B cell (primary cell): ENCODE results near the gene ZNF580. TPM values are rescaled to one million over a fixed set of nuclear protein-coding genes. Genes with fewer than 3 reads are reported as not detected.

Experiments
- ATAC-seq: fragments of 200-7000 bp; cut with Tn5 transposase; one replicate; pipeline ENCODE4 v1.10.0; 2021; ENCODE audit warnings: low read depth, mild to moderate bottlenecking, moderate number of reproducible peaks, moderate library complexity
- CTCF ChIA-PET: fragments of 350-600 bp; sonication (Branson Sonifier 250); formaldehyde crosslinking; loops from one replicate; lab custom pipeline; 2021; ENCODE audit warnings: antibody characterized with exemption, inconsistent platforms; lab: Charles Lee
- POLR2A ChIA-PET: fragments of 350-600 bp; sonication (Branson Sonifier 250); formaldehyde crosslinking; loops from one replicate; lab custom pipeline; 2021; ENCODE audit warnings: antibody characterized with exemption; lab: Charles Lee
- DNase-seq: peaks from one replicate; pipeline ENCODE4 v3.0.0; 2013
- H2AFZ ChIP-seq: 2 replicates; pipeline ENCODE4 v1.6.1; 2012; ENCODE audit warnings: mild to moderate bottlenecking, low read depth, low read length; ENCODE audit not compliant: insufficient read depth, poor library complexity, severe bottlenecking
- H3K27ac ChIP-seq, 2 donors: 1 replicate in 1 of 2; 2 replicates in 1 of 2; pipeline ENCODE4 v1.5.1; 2012 to 2013; ENCODE audit warnings: low read length in 2 of 2, mild to moderate bottlenecking in 2 of 2, moderate library complexity in 1 of 2
- H3K27me3 ChIP-seq, 4 experiments: fragments of 200-600 bp in 1 of 4; sonication (generic) in 1 of 4; replicated peaks in 1 of 4; 1 replicate in 2 of 4; 2 replicates in 2 of 4; pipeline versions ENCODE4 v1.6.1 to v1.7.0; 2013 to 2016; ENCODE audit warnings: low read length in 3 of 4, mild to moderate bottlenecking in 2 of 4, mixed read lengths in 1 of 4, moderate library complexity in 1 of 4; ENCODE audit not compliant: insufficient read depth in 4 of 4, control insufficient read depth in 3 of 4; ENCODE audit errors: control extremely low read depth in 1 of 4
- H3K36me3 ChIP-seq, 2 experiments: replicated peaks in 1 of 2; 1 replicate in 1 of 2; 2 replicates in 1 of 2; pipeline versions ENCODE4 v1.6.1 to v1.7.1; 2013; ENCODE audit warnings: low read length in 1 of 2; ENCODE audit not compliant: insufficient read depth in 2 of 2, control insufficient read depth in 1 of 2; ENCODE audit errors: control extremely low read depth in 1 of 2, extremely low read depth in 1 of 2
- H3K4me1 ChIP-seq, 2 donors: fragments of 200-600 bp in 1 of 2; sonication (generic) in 1 of 2; 1 replicate in 1 of 2; 2 replicates in 1 of 2; pipeline versions ENCODE4 v1.5.1 to v1.6.1; 2013 to 2017; ENCODE audit warnings: low read length in 2 of 2; ENCODE audit not compliant: control insufficient read depth in 2 of 2, insufficient read depth in 2 of 2
- H3K4me2 ChIP-seq: replicated peaks from 2 replicates; pipeline ENCODE3; 2012; ENCODE audit warnings: mild to moderate bottlenecking, low read depth, low read length; ENCODE audit not compliant: poor library complexity, severe bottlenecking
- H3K4me3 ChIP-seq, 5 experiments: fragments of 200-600 bp in 1 of 5; sonication (generic) in 1 of 5; 1 replicate in 3 of 5; 2 replicates in 2 of 5; pipeline versions ENCODE4 v1.5.1 to v1.7.0; 2011 to 2016; ENCODE audit warnings: low read length in 4 of 5, mild to moderate bottlenecking in 4 of 5, low read depth in 2 of 5, control low read depth in 1 of 5, moderate library complexity in 1 of 5; ENCODE audit not compliant: insufficient read depth in 1 of 5; ENCODE audit errors: control extremely low read depth in 1 of 5, extremely low read depth in 1 of 5
- H3K79me2 ChIP-seq: fragments of 200-600 bp; sonication (generic); one replicate; pipeline ENCODE4 v1.6.0; 2016; ENCODE audit warnings: low read length; ENCODE audit not compliant: control insufficient read depth, insufficient read depth
- H3K9ac ChIP-seq: fragments of 200-600 bp; sonication (generic); 2 replicates; pipeline ENCODE4 v1.6.1; 2017; ENCODE audit warnings: mild to moderate bottlenecking, low read length, moderate library complexity
- H3K9me3 ChIP-seq, 3 donors: one replicate each; pipeline versions ENCODE4 v1.6.1 to v1.7.1; 2013; ENCODE audit warnings: low read length in 2 of 3; ENCODE audit not compliant: control insufficient read depth in 2 of 3, insufficient read depth in 1 of 3; ENCODE audit errors: control extremely low read depth in 1 of 3
- H4K20me1 ChIP-seq: 2 replicates; pipeline ENCODE4 v1.6.0; 2012; ENCODE audit warnings: mild to moderate bottlenecking, low read length; ENCODE audit not compliant: insufficient read depth, control insufficient read depth, poor library complexity, severe bottlenecking
- H3K27ac Mint-ChIP-seq: one replicate; pipeline ENCODE4 v1.8.0; 2021; ENCODE audit warnings: mixed read lengths
- H3K27me3 Mint-ChIP-seq: one replicate; pipeline ENCODE4 v1.8.0; 2021; ENCODE audit warnings: mixed read lengths
- H3K4me1 Mint-ChIP-seq: one replicate; pipeline ENCODE4 v1.8.0; 2021; ENCODE audit warnings: mixed read lengths
- H3K4me3 Mint-ChIP-seq: one replicate; pipeline ENCODE4 v1.8.0; 2021; ENCODE audit warnings: mixed read lengths
- H3K9me3 Mint-ChIP-seq: one replicate; pipeline ENCODE4 v1.8.0; 2022; ENCODE audit warnings: mixed read lengths; ENCODE audit not compliant: insufficient read depth
- EZH2 ChIP-seq: IDR thresholded peaks from 2 replicates; pipeline ENCODE4 v1.6.1; 2012; ENCODE audit warnings: borderline replicate concordance, low read depth, mild to moderate bottlenecking, moderate library complexity, low read length; ENCODE audit not compliant: insufficient read depth, poor library complexity, severe bottlenecking
- WGBS: methylation state at CpG from one replicate; pipeline ENCODE4 v1.1.5; 2013; ENCODE audit warnings: missing lambda C conversion rate; ENCODE audit not compliant: insufficient coverage; 5-methylcytosine and 5-hydroxymethylcytosine counted together
- intact Hi-C: fragments of 100-400 bp; cut with micrococcal nuclease; formaldehyde crosslinking; loops from one replicate; pipeline ENCODE4 v1.10.0; 2022
- polyA plus RNA-seq: library from polyadenylated mRNA; depleted of rRNA; stranded (reverse); fragments of >200 nt; gene quantifications from 2 replicates; pipeline ENCODE4 v1.2.3, GENCODE V29; 2012
- total RNA-seq, 2 donors: library from RNA; stranded (reverse); fragments of 120-200 nt in 1 of 2; gene quantifications; 1 replicate in 1 of 2; 2 replicates in 1 of 2; pipeline versions ENCODE4 v1.2.3 to v1.2.4, GENCODE V29; 2013 to 2022
- TF ChIP-seq, protein P1 (sequence below): fragments of 200-600 bp; IDR thresholded peaks from one replicate; pipeline ENCODE4 v1.8.0; 2022; ENCODE audit warnings: antibody characterized with exemption, mild to moderate bottlenecking

The ZNF580 gene
- total and polyA plus RNA-seq, 2 donors (not counting 1 experiment from before 2014, with no cell fraction given): 69.8 to 101 TPM

DNA sequence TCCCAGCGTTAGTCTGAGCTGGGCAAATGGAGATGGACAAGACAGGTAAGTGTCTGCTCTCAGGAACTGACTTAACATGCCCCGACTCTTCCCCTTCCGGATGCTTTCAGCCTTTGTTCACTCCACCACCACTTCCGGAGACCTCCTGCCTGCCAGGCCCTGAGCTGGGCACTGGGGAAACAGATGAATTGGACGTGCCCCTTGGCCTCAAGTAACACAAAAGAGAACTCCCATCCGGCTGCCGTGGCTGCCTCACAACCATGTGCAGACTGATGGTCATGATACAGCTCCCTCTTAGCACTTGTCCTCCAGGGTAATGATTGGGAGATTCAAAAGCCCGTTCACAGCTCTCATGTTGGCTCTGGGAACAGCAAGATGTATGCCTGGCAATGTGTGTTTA is 23.4 kb upstream of the ZNF580 start:
- Mint-ChIP-seq H3K27me3 (no peaks in the 10 kb centered on the region), H3K9me3 (no peaks in the 10 kb centered on the region), H3K4me3 (no peak overlapping the region), H3K4me1 (peaks cover 10% of the 10 kb centered on the region), H3K27ac (peak overlapping the region; percentile 48)
- WGBS: 97% methylated on average over 6 of the region's 8 CpGs
- no peak overlapping the region for H3K4me3 ChIP-seq
- intact Hi-C loops: no loop called here
- no peak overlapping the region for H3K27ac ChIP-seq
- no peak overlapping the region for H2AFZ ChIP-seq
- H3K36me3 ChIP-seq: peaks cover 0 to 21% of the 10 kb centered on the region in 2 experiments
- ChIA-PET POLR2A (interaction anchor here (0.5 to 1.2 kb wide), 2 partner anchors 11 to 17 kb away, joined by 3 to 6 read pairs; partner anchors contain the start of gene ZNF865), CTCF (interaction anchor here (0.9 to 3.0 kb wide), 3 partner anchors 11 to 476 kb away, joined by 3 to 18 read pairs (median 6); no protein-coding TSS in a partner anchor)
- H4K20me1 ChIP-seq: peaks cover 21% of the 10 kb centered on the region
- TF ChIP-seq, protein P1, sequence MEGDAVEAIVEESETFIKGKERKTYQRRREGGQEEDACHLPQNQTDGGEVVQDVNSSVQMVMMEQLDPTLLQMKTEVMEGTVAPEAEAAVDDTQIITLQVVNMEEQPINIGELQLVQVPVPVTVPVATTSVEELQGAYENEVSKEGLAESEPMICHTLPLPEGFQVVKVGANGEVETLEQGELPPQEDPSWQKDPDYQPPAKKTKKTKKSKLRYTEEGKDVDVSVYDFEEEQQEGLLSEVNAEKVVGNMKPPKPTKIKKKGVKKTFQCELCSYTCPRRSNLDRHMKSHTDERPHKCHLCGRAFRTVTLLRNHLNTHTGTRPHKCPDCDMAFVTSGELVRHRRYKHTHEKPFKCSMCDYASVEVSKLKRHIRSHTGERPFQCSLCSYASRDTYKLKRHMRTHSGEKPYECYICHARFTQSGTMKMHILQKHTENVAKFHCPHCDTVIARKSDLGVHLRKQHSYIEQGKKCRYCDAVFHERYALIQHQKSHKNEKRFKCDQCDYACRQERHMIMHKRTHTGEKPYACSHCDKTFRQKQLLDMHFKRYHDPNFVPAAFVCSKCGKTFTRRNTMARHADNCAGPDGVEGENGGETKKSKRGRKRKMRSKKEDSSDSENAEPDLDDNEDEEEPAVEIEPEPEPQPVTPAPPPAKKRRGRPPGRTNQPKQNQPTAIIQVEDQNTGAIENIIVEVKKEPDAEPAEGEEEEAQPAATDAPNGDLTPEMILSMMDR: no peak
- no peak for TF ChIP-seq EZH2
- no peaks in the 10 kb centered on the region for H3K9me3 ChIP-seq
- peaks cover 22% of the 10 kb centered on the region for H3K79me2 ChIP-seq
- DNase-seq (no peak), ATAC-seq (no peak)
- no peak overlapping the region for H3K9ac ChIP-seq
- peaks cover 4 to 6% of the 10 kb centered on the region in 2 donors for H3K4me1 ChIP-seq
- H3K4me2 ChIP-seq: no peak overlapping the region
- no peaks in the 10 kb centered on the region for H3K27me3 ChIP-seq

DNA sequence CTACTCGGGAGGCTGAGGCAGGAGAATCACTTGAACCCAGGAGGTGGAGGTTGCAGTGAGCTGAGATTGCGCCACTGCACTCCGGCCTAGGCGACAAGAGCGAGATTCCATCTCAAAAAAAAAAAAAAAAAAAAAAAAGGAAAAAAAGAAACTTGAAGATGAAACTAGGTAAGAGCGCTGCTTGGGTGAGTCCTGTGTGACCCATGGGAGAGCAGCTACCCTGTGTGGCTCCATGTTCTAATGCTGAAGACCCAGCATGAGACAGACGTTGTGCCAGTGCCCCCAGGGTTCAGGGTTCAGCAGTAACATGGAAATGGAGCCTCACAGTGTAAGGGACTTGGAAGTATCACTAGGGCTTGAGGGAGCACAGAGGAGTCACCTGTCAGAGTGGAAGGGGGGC is 22.4 kb upstream of the ZNF580 start:
- 96% methylated on average over 2 of the region's 7 CpGs for WGBS
- Histone ChIP-seq H2AFZ (no peak overlapping the region), H4K20me1 (peaks cover 14% of the 10 kb centered on the region), H3K9ac (no peak overlapping the region), H3K36me3 (peaks cover 0 to 21% of the 10 kb centered on the region in 2 experiments), H3K27me3 (no peaks in the 10 kb centered on the region), H3K4me1 (peaks cover 0 to 1% of the 10 kb centered on the region in 2 donors), H3K27ac (no peak overlapping the region), H3K9me3 (no peaks in the 10 kb centered on the region), H3K4me3 (no peak overlapping the region), H3K79me2 (peaks cover 18% of the 10 kb centered on the region), H3K4me2 (no peak overlapping the region)
- POLR2A ChIA-PET: interaction anchor here (1.2 kb wide), 1 partner anchor 12 kb away, joined by 6 read pairs; the partner anchor contains the start of gene ZNF865
- H3K27me3 Mint-ChIP-seq: no peaks in the 10 kb centered on the region
- CTCF ChIA-PET: interaction anchor here (0.6 to 3.0 kb wide), 3 partner anchors 12 to 83 kb away, joined by 4 to 18 read pairs (median 6); no protein-coding TSS in a partner anchor
- no peaks in the 10 kb centered on the region for H3K9me3 Mint-ChIP-seq
- H3K27ac Mint-ChIP-seq: no peak overlapping the region
- peaks cover 4% of the 10 kb centered on the region for H3K4me1 Mint-ChIP-seq
- no peak for DNase-seq
- no peak overlapping the region for H3K4me3 Mint-ChIP-seq
- TF ChIP-seq EZH2: no peak
- TF ChIP-seq, protein P1: no peak
- no peak for ATAC-seq
- intact Hi-C loops: no loop called here
